Osteoblast (primary cell): ENCODE data around the gene DCXR. TPM values are rescaled to one million over a fixed set of nuclear protein-coding genes. Genes with fewer than 3 reads are reported as not detected.

Source experiments
- DNase-seq: peaks from one replicate; pipeline ENCODE4 v3.0.0; 2011; ENCODE audit warnings: low spot score, mixed read lengths; ENCODE audit not compliant: insufficient read length; ENCODE audit errors: missing footprints
- H2AFZ ChIP-seq: 2 replicates; pipeline ENCODE4 v1.6.0; 2011; ENCODE audit warnings: mild to moderate bottlenecking, low read length
- H3K27ac ChIP-seq: 2 replicates; pipeline ENCODE4 v1.5.1; 2011; ENCODE audit warnings: mild to moderate bottlenecking, low read depth, low read length, moderate library complexity
- H3K27me3 ChIP-seq: 2 replicates; pipeline ENCODE4 v1.6.0; 2012; ENCODE audit warnings: mild to moderate bottlenecking, control low read depth, inconsistent platforms, low read length, moderate library complexity; ENCODE audit not compliant: insufficient read depth
- H3K36me3 ChIP-seq: 2 replicates; pipeline ENCODE4 v1.5.1; 2011; ENCODE audit warnings: mild to moderate bottlenecking, low read length, control low read depth, moderate library complexity; ENCODE audit not compliant: insufficient read depth
- H3K4me1 ChIP-seq: 2 replicates; pipeline ENCODE4 v1.5.1; 2011; ENCODE audit warnings: mild to moderate bottlenecking, low read length, control low read depth, moderate library complexity; ENCODE audit not compliant: insufficient read depth
- H3K4me2 ChIP-seq: 2 replicates; pipeline ENCODE4 v1.6.0; 2011; ENCODE audit warnings: mild to moderate bottlenecking, low read length; ENCODE audit not compliant: insufficient read depth
- H3K4me3 ChIP-seq: fragments of 200-600 bp; sonication (generic); 3 replicates; pipeline ENCODE4 v1.5.1; 2012; ENCODE audit warnings: mild to moderate bottlenecking, low read length, inconsistent platforms; ENCODE audit not compliant: insufficient read depth
- H3K79me2 ChIP-seq: 2 replicates; pipeline ENCODE4 v1.6.0; 2012; ENCODE audit warnings: mild to moderate bottlenecking, low read length, control low read depth, inconsistent platforms; ENCODE audit not compliant: insufficient read depth
- H3K9me3 ChIP-seq: 2 replicates; pipeline ENCODE4 v1.5.1; 2011; ENCODE audit warnings: low read depth, low read length, control low read depth
- H4K20me1 ChIP-seq: 2 replicates; pipeline ENCODE4 v1.6.0; 2012; ENCODE audit warnings: mild to moderate bottlenecking, low read length, control low read depth; ENCODE audit not compliant: insufficient read depth
- CTCF ChIP-seq: IDR thresholded peaks from 2 replicates; pipeline ENCODE4 v1.5.1; 2011; ENCODE audit warnings: mild to moderate bottlenecking, low read depth, low read length, moderate library complexity; ENCODE audit errors: extremely low read depth
- total RNA-seq: library from RNA; depleted of rRNA; stranded (reverse); fragments of >200 nt; gene quantifications from 2 replicates; pipeline ENCODE4 v1.2.3, GENCODE V29; 2012

DCXR gene
- total RNA-seq, 1 donor: 31.8 TPM

GRCh38 chr17:82021107-82021899 lies 16.2 kb downstream of the DCXR start:
- Histone ChIP-seq H3K9me3 (no peaks in the 10 kb centered on the region), H3K4me1 (peaks cover 21% of the 10 kb centered on the region), H2AFZ (no peak overlapping the region), H3K27me3 (no peaks in the 10 kb centered on the region), H3K36me3 (no peaks in the 10 kb centered on the region), H3K79me2 (peaks cover 8% of the 10 kb centered on the region), H4K20me1 (peaks cover 28% of the 10 kb centered on the region), H3K4me2 (peak overlapping the region; percentile 96), H3K27ac (no peak overlapping the region), H3K4me3 (peak overlapping the region; percentile 92)
- TF ChIP-seq CTCF: peak; percentile 75
- DNase-seq: peak; percentile 99

- no peak for TF ChIP-seq CTCF
- no peak overlapping the region for H2AFZ ChIP-seq
- H3K27ac ChIP-seq: no peak overlapping the region
- no peaks in the 10 kb centered on the region for H3K36me3 ChIP-seq
- H3K4me2 ChIP-seq: no peak overlapping the region
- peaks cover 8% of the 10 kb centered on the region for H3K79me2 ChIP-seq
- peaks cover 28% of the 10 kb centered on the region for H4K20me1 ChIP-seq
- H3K27me3 ChIP-seq: no peaks in the 10 kb centered on the region
- H3K4me1 ChIP-seq: peaks cover 21% of the 10 kb centered on the region
- DNase-seq: no peak
- no peaks in the 10 kb centered on the region for H3K9me3 ChIP-seq
- H3K4me3 ChIP-seq: no peak overlapping the region
Measured at GRCh38 chr17:82020572-82021106, 16.9 kb downstream of the DCXR start.

GRCh38 chr17:82019690-82020571 lies 17.6 kb downstream of the DCXR start:
- H3K4me2 ChIP-seq: no peak overlapping the region
- peak; percentile 98 for DNase-seq

More at GRCh38 chr17:82019690-82020571, 17.6 kb downstream of the DCXR start:
- Histone ChIP-seq H3K4me3 (no peak overlapping the region), H3K79me2 (peaks cover 8% of the 10 kb centered on the region), H3K27me3 (no peaks in the 10 kb centered on the region), H3K36me3 (no peaks in the 10 kb centered on the region), H3K4me1 (peaks cover 21% of the 10 kb centered on the region), H3K27ac (no peak overlapping the region), H2AFZ (no peak overlapping the region), H4K20me1 (peaks cover 28% of the 10 kb centered on the region), H3K9me3 (no peaks in the 10 kb centered on the region)
- peak; percentile 55 for TF ChIP-seq CTCF
